GM12878 (cell line): ENCODE results near the gene PAQR5. TPM values are rescaled to one million over a fixed set of nuclear protein-coding genes. Genes with fewer than 3 reads are reported as not detected.

Experiments used
- BCL3 ChIP-seq: IDR thresholded peaks from 2 replicates; pipeline ENCODE4 v1.6.1; 2011; ENCODE audit warnings: borderline replicate concordance, low read depth, mild to moderate bottlenecking, moderate library complexity, low read length; ENCODE audit not compliant: insufficient read depth, poor library complexity, severe bottlenecking
- CREM ChIP-seq: IDR thresholded peaks from 2 replicates; pipeline ENCODE4 v1.6.1; 2014; ENCODE audit warnings: antibody characterized with exemption, low read depth
- JUND ChIP-seq: IDR thresholded peaks from 2 replicates; pipeline ENCODE4 v1.6.1; 2012; ENCODE audit warnings: low read depth, mild to moderate bottlenecking, low read length, improper control_type of control experiment, moderate library complexity
- NFYA ChIP-seq: IDR thresholded peaks from 2 replicates; pipeline ENCODE4 v1.6.1; 2011; ENCODE audit warnings: low read depth, mild to moderate bottlenecking, low read length, improper control_type of control experiment, borderline replicate concordance
- SIN3A ChIP-seq: IDR thresholded peaks from 2 replicates; pipeline ENCODE4 v1.6.1; 2012; ENCODE audit warnings: low read depth, low read length, improper control_type of control experiment
- USF2 ChIP-seq: IDR thresholded peaks from 2 replicates; pipeline ENCODE4 v1.6.1; 2011; ENCODE audit warnings: low read depth, low read length, improper control_type of control experiment, borderline replicate concordance
- ZBTB4 ChIP-seq: fragments of 450-650 bp; formaldehyde crosslinking; IDR thresholded peaks from 2 replicates; pipeline ENCODE4 v1.4.0; 2022; ENCODE audit warnings: mild to moderate bottlenecking, moderate library complexity
- polyA plus RNA-seq, 11 experiments: library from polyadenylated mRNA; depleted of rRNA in 4 of 11; unstranded in 6 of 11; stranded (reverse) in 5 of 11; fragments of >200 nt; fragmentation: Nextera tagmentation in 4 of 11; fragmentation: Illumina TruSeq in 1 of 11; extraction: Ambion mirVana in 4 of 11; extraction: Trizol in 1 of 11; gene quantifications; 1 replicate in 1 of 11; 2 replicates in 10 of 11; pipeline versions ENCODE4 v1.2.1 to v1.2.3, GENCODE V29; 2011 to 2016; ENCODE audit warnings: inconsistent platforms in 2 of 11, missing spikeins in 2 of 11, low read depth in 1 of 11
- total RNA-seq, 4 experiments: library from RNA; depleted of rRNA in 3 of 4; stranded (reverse); fragments of >200 nt in 3 of 4; fragmentation: Illumina TruSeq in 1 of 4; extraction: Trizol in 1 of 4; gene quantifications; 2 replicates each; pipeline versions ENCODE4 v1.2.1 to v1.2.3, GENCODE V29; 2013 to 2021
- TF ChIP-seq, protein P1 (sequence below): IDR thresholded peaks from 2 replicates; pipeline ENCODE4 v1.6.1; 2012; ENCODE audit warnings: low read depth, low read length, improper control_type of control experiment
- TF ChIP-seq, protein P2 (sequence below): fragments of 450-650 bp; IDR thresholded peaks from 2 replicates; pipeline ENCODE4 v1.6.1; 2017; ENCODE audit warnings: antibody characterized with exemption, mild to moderate bottlenecking, moderate library complexity
- TF ChIP-seq, protein P3 (sequence below): fragments of 450-650 bp; conservative IDR thresholded peaks from 2 replicates; pipeline ENCODE4 v1.6.1; 2017; ENCODE audit warnings: mild to moderate bottlenecking, moderate library complexity
- TF ChIP-seq, protein P4 (sequence below): IDR thresholded peaks from 2 replicates; pipeline ENCODE4 v1.6.1; 2011; ENCODE audit warnings: low read depth, mild to moderate bottlenecking, low read length, moderate library complexity, borderline replicate concordance; ENCODE audit errors: extremely low read depth

Gene PAQR5
- total and polyA plus RNA-seq, 10 of the 15 experiments (the other 5 are each of a cell fraction or from before 2014, with no cell fraction given): 0.02 to 0.03 TPM; not detected in 8

GRCh38 chr15:69413822-69414700 lies 115.3 kb downstream of the PAQR5 start, which contains the start of gene KIF23 (continued):
- TF ChIP-seq BCL3 (no peak), JUND (no peak), USF2 (no peak; the same call in 1 of the 2 replicates), ZBTB4 (CRISPR knock-in tag) (no peak), NFYA (no peak), CREM (peak; percentile 89), SIN3A (peak; percentile 99)
- TF ChIP-seq, protein P1, sequence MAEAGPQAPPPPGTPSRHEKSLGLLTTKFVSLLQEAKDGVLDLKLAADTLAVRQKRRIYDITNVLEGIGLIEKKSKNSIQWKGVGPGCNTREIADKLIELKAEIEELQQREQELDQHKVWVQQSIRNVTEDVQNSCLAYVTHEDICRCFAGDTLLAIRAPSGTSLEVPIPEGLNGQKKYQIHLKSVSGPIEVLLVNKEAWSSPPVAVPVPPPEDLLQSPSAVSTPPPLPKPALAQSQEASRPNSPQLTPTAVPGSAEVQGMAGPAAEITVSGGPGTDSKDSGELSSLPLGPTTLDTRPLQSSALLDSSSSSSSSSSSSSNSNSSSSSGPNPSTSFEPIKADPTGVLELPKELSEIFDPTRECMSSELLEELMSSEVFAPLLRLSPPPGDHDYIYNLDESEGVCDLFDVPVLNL: peak; percentile 99
- TF ChIP-seq, protein P2, sequence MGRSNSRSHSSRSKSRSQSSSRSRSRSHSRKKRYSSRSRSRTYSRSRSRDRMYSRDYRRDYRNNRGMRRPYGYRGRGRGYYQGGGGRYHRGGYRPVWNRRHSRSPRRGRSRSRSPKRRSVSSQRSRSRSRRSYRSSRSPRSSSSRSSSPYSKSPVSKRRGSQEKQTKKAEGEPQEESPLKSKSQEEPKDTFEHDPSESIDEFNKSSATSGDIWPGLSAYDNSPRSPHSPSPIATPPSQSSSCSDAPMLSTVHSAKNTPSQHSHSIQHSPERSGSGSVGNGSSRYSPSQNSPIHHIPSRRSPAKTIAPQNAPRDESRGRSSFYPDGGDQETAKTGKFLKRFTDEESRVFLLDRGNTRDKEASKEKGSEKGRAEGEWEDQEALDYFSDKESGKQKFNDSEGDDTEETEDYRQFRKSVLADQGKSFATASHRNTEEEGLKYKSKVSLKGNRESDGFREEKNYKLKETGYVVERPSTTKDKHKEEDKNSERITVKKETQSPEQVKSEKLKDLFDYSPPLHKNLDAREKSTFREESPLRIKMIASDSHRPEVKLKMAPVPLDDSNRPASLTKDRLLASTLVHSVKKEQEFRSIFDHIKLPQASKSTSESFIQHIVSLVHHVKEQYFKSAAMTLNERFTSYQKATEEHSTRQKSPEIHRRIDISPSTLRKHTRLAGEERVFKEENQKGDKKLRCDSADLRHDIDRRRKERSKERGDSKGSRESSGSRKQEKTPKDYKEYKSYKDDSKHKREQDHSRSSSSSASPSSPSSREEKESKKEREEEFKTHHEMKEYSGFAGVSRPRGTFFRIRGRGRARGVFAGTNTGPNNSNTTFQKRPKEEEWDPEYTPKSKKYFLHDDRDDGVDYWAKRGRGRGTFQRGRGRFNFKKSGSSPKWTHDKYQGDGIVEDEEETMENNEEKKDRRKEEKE: no peak
- TF ChIP-seq, protein P3, sequence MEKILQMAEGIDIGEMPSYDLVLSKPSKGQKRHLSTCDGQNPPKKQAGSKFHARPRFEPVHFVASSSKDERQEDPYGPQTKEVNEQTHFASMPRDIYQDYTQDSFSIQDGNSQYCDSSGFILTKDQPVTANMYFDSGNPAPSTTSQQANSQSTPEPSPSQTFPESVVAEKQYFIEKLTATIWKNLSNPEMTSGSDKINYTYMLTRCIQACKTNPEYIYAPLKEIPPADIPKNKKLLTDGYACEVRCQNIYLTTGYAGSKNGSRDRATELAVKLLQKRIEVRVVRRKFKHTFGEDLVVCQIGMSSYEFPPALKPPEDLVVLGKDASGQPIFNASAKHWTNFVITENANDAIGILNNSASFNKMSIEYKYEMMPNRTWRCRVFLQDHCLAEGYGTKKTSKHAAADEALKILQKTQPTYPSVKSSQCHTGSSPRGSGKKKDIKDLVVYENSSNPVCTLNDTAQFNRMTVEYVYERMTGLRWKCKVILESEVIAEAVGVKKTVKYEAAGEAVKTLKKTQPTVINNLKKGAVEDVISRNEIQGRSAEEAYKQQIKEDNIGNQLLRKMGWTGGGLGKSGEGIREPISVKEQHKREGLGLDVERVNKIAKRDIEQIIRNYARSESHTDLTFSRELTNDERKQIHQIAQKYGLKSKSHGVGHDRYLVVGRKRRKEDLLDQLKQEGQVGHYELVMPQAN: peak; percentile 98
- TF ChIP-seq, protein P4, sequence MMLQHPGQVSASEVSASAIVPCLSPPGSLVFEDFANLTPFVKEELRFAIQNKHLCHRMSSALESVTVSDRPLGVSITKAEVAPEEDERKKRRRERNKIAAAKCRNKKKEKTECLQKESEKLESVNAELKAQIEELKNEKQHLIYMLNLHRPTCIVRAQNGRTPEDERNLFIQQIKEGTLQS: no peak
